COR-L47 (cell line): ENCODE data around the gene TUBGCP3.

ENCODE experiments used
- DNase-seq: peaks from one replicate; lab custom pipeline; 2025; lab: John Stamatoyannopoulos, UW

Gene TUBGCP3

DNA sequence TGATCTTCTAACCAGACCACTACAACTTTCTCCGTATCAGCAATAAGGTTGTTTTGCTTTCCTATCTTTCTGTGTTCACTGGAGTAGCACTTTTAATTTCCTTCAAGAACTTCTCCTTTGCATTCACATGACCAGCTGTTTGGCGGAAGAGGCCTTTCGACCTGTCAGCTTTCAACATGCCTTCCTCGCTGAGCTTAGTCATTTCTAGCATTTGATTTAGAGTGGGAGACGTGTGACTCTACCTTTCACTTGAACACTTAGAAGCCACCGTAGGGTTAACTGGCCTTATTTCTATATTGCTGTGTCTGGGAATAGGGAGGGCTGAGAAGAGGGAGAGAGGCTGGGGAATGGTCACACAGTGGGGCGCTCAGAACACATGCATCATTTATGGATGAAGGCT is 104.7 kb downstream of the TUBGCP3 start:
- no peak for DNase-seq

DNA sequence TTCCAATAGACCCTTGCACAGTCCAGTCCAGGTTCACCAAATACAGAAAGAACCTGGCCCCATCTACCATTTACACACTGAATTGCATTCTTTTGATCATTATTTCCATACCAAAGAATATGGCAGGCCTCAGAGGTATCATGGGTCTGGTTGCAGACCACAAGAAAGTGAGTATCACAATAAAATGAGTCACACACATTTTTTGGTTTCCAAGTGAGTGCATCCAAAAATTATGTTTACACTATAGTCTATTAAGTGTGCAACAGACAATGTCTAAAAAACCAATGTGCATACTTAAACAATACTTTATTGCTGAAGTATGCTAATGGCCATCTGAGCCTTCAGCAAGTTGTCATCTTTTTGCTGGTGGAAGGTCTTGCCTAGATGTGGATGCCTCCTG is 106.5 kb downstream of the TUBGCP3 start:
- DNase-seq = no peak

- DNase-seq = no peak
These were observed 108.6 kb downstream of the TUBGCP3 start for GRCh38 chr13:112479389-112479788.

- DNase-seq = no peak
These were observed 110.8 kb downstream of the TUBGCP3 start for GRCh38 chr13:112477070-112477619.

- no peak for DNase-seq
These were observed 112.1 kb downstream of the TUBGCP3 start for GRCh38 chr13:112475889-112476288.

DNA sequence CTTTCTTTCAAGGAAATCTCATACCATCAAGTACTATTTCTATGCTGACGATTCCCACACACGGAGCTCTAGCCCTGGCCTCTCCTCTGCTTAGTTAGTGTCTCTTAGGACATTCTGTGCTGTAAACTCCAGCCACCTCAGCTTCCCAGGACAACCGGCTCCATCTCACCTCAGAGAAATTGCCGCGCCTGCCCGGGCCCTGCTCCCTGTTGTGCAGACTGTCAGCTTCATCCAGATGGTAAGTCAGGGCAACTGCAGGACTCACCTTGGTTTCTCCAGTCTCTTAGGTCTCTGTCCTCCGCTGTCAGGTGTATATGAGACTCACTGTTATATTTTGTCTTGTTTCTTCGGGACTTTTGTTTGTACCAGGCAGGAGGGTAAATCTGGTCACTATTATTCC is 113.1 kb downstream of the TUBGCP3 start:
- DNase-seq = no peak

DNA sequence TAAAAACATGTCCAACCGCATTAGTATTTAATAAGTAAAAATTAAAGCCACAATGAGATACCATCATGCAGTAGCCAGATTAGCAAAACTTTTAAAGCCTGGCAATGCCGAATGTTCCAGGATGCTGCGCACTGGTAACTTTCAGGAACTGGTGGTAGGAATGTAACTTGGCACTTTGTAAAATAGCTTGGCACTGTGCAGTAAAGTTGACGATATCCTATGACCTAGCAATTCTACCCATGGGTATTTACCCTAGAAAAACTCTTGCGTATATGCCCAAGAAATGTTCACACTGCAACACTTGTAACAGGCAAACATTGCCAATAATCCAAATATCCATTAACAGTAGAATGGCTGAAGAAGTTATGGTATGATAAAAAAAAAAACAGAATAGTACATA is 114.1 kb downstream of the TUBGCP3 start:
- DNase-seq = no peak

DNA sequence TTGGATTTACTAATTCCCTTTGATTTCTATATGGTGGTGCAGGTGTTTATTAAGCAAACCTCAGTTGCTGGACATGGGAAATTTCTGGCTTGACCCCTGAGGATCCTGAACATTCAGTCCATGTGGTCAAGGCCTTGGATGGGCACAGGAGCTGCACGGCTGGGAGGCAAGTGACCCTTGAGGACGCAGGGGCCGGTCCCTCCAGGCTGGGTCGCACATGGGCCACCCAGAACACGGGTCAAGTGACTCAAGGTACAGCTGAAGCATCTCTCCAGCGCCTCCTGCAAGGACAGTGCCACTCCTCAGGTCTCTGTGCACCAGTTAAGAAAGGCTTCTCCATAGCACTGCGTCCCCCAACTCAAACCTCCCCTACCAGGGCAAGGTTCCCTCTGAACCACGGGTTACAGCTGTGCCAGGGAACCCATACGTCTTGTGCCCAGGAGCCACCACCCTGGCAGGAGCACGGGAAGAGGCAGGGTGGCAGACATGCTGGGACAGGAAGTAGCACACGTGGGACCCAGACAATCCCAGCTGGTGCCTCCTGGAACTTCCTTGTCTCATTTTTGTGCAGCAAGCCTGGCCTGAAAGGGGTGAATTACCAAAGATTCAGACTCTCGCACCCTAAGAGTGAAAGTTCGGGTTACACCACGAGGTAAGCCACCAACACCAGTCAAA is 118.7 kb downstream of the TUBGCP3 start:
- no peak for DNase-seq

GRCh38 chr13:112468069-112468468 is 119.9 kb downstream of the TUBGCP3 start:
- no peak for DNase-seq

- no peak for DNase-seq
These were observed 120.7 kb downstream of the TUBGCP3 start for GRCh38 chr13:112467236-112467635.

- DNase-seq = no peak
These were observed 121.6 kb downstream of the TUBGCP3 start for GRCh38 chr13:112466132-112467058.

- no peak for DNase-seq
These were observed 122.5 kb downstream of the TUBGCP3 start for GRCh38 chr13:112465251-112466131.

DNA sequence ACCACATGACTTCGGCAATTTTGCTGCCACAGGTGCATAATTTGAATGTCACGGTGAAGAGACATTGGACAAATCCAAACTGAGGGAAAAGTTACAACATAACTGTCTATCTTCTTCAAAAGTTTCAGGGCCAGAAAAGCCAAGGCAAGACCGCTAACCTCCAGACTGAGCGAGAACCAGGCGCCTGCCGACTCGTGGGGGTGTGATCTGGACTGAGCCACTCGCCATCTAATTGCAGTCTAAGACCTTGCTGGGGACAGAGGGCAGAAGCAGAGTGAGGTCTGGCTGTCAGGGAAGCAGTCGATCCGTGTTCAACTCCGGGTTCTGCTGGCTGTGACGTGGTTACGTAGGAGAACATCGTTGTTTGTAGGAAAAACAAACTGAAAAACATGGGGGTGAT is 123.2 kb downstream of the TUBGCP3 start:
- no peak for DNase-seq

GRCh38 chr13:112462408-112462807 is 125.5 kb downstream of the TUBGCP3 start:
- DNase-seq = no peak

- no peak for DNase-seq
These were observed 130.5 kb downstream of the TUBGCP3 start for GRCh38 chr13:112457485-112457884.

DNA sequence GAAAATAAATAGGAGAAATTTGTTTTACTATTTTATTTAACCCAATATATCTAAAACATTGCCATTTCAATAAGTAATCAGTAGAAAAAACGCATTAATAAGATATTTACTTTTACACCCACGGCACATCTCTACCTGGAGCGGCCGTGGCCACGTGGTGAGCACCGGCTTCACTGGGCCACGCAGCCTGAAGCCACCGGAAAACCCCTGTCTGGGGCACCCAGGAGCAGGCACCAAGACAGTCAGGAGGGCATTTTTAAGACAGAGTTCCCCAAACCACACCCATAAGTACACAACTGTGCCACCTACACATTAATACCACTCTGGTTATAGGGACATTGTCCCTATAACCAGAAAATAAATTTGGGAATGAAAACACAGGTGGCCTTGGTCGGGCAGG is 130.9 kb downstream of the TUBGCP3 start:
- DNase-seq = no peak

GRCh38 chr13:112456138-112457056 is 131.6 kb downstream of the TUBGCP3 start:
- no peak for DNase-seq

DNA sequence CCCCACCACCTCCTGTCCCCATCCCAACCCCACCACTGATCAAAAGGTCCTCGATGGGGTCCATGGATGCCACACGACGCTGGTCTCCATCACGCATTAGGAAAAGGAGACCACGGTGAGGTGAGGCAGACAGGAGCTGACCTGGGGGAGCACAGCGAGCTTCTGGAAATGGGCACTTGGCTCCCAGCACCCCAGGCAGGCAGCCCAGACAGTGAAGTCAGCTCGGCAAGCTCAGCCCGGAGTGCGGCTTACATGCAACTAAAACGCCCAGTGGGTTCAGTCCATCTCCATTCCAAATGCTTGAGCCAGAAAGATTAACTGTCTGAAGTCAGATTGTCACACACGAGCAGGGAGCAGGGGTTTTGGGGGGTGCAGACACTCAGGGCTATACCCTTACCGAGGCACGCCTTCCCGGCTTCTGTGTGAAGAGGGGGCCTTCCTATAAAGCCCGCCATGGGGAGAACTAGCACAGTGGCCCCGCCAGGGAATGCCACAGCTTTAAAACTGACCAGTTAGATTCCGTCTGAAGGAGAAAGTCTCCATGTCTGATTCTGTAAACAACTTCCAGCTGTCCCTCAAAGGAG is 132.4 kb downstream of the TUBGCP3 start:
- DNase-seq = no peak

DNA sequence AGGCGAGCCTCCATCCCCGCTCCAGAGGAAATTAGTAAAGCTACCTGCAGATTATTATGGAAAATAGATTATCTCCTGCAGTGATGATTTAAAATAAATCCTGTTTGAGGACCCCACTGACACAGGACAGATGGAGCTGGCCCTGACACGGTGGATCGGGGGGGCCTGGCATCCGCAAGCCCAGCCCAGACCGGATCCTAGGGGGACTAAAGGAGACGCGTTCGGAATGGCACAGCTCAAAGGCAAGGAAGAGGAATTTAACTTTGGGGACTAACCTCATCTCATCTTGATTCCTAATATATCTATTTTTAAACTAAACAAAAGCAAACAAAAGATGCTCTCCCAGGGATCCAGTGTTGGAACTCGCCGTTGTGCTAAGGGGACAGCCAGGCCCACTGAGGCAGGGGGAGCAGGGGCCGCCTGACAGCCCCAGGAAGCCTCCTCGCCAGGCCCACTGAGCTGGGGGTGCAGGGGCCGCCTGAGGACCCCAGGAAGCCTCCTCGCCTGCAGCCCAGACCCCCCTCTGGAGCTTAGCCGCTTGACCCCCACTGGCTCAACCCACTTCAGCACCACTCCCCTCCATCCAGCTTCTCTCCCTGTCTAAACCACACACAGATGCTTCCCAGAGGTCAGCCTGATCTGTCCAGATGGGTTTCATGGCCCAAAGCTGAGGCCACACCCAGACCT is 133.2 kb downstream of the TUBGCP3 start:
- no peak for DNase-seq
